ENCODE data around the gene EGLN1.

Gene EGLN1

GRCh38 chr1:231338270-231339128, 83.6 kb downstream of the EGLN1 start, which contains the start of gene SPRTN:
Gene SPRTN (plus strand): TSS chr1:231338293. CDS start chr1:231338384, 91 bp downstream.
- peak; percentile 33 for DNase-seq (ENCODE audit: low read depth)
- peak within 1 kb of the TSS; percentile 79 for H3K4me3 ChIP-seq (ENCODE audit: low read depth, low read length)
- TF ChIP-seq CTCF (conservative IDR thresholded peaks at IDR 0.05; ENCODE audit: low read depth, low read length): no peak

GRCh38 chr1:231337472-231338269, 84.4 kb downstream of the EGLN1 start, which contains the start of gene EXOC8:
Gene EXOC8 (minus strand): TSS chr1:231337852. CDS start chr1:231337745, 107 bp downstream.
- no peak for TF ChIP-seq CTCF (conservative IDR thresholded peaks at IDR 0.05; ENCODE audit: low read depth, low read length)
- H3K4me3 ChIP-seq (ENCODE audit: low read depth, low read length): peak within 1 kb of the TSS; percentile 79
- peak; percentile 98 for DNase-seq (ENCODE audit: low read depth)

GRCh38 chr1:231337043-231337471, 85.0 kb downstream of the EGLN1 start:
- peak overlapping the region; percentile 79 for H3K4me3 ChIP-seq (ENCODE audit: low read depth, low read length)
- no peak for TF ChIP-seq CTCF (conservative IDR thresholded peaks at IDR 0.05; ENCODE audit: low read depth, low read length)
- peak; percentile 36 for DNase-seq (ENCODE audit: low read depth)

GRCh38 chr1:231335663-231336602, 86.2 kb downstream of the EGLN1 start:
- TF ChIP-seq CTCF (conservative IDR thresholded peaks at IDR 0.05; ENCODE audit: low read depth, low read length): no peak
- peak overlapping the region; percentile 79 for H3K4me3 ChIP-seq (ENCODE audit: low read depth, low read length)
- DNase-seq (ENCODE audit: low read depth): no peak

- no peak for TF ChIP-seq CTCF (conservative IDR thresholded peaks at IDR 0.05; ENCODE audit: low read depth, low read length)
- peak overlapping the region; percentile 37 for H3K4me3 ChIP-seq (ENCODE audit: low read depth, low read length)
- no peak for DNase-seq (ENCODE audit: low read depth)
Observed at GRCh38 chr1:231334952-231335351, 87.1 kb downstream of the EGLN1 start.

GRCh38 chr1:231334079-231334666, 87.9 kb downstream of the EGLN1 start:
- no peak for TF ChIP-seq CTCF (conservative IDR thresholded peaks at IDR 0.05; ENCODE audit: low read depth, low read length)
- H3K4me3 ChIP-seq (ENCODE audit: low read depth, low read length): peak overlapping the region; percentile 36
- DNase-seq (ENCODE audit: low read depth): no peak

Data from choroid plexus epithelial cell (primary cell).